GM21576 (cell line): ENCODE data around the gene NUMA1.
A peak's percentile ranks its signal among the peaks of the same experiment; 100 is the strongest.

Experiments used
- ATAC-seq: cut with Tn5 transposase; IDR thresholded peaks from one replicate; pipeline ENCODE4 v1.9.1; 2021; ENCODE audit warnings: mild to moderate bottlenecking, moderate library complexity; ENCODE audit not compliant: unreplicated experiment

The NUMA1 gene

DNA sequence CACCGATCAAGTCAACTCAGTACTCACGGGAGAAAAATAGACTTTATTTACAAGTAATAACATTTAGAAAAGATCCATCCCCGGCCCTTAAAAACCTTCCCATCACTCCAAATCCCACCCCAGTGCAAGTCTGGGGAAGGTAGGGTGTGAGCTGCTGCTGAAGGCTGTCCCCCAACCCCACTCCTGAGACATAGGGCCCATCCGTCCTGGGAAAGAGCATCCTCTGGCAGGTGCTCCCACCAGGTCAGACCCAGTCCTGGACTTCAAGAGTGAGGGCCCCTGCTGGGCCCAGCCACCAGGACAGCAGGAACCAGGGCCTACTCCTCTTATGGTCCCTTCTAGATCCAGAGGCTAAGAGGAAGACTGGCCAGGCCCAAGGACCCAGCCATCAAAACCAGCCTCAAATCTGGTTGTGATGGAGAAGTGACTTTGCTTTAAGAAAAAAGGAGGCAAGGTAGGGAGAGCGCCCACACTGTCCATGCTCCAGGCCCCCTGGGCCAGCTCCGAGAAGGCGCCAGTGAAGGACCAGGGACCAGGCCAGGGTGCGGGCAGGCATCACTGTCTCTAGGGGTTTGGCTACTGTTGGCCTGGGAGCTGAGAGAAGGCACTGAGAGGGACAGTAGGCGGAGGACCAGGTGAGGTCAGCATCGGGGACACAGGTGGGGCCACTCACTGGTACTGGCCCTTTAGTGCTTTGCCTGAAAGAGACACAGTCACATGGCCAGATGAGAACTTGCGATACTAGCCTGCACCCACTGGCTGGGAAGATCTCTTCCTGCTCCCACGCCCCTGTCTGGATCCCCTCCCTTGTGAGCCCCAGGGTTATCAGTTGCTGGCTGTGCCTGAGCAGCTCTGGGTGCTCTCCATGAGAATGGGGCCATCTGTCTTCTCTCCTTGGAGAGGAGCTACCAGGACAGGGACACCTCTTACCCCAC is 77.2 kb downstream of the NUMA1 start:
- no peak for ATAC-seq

DNA sequence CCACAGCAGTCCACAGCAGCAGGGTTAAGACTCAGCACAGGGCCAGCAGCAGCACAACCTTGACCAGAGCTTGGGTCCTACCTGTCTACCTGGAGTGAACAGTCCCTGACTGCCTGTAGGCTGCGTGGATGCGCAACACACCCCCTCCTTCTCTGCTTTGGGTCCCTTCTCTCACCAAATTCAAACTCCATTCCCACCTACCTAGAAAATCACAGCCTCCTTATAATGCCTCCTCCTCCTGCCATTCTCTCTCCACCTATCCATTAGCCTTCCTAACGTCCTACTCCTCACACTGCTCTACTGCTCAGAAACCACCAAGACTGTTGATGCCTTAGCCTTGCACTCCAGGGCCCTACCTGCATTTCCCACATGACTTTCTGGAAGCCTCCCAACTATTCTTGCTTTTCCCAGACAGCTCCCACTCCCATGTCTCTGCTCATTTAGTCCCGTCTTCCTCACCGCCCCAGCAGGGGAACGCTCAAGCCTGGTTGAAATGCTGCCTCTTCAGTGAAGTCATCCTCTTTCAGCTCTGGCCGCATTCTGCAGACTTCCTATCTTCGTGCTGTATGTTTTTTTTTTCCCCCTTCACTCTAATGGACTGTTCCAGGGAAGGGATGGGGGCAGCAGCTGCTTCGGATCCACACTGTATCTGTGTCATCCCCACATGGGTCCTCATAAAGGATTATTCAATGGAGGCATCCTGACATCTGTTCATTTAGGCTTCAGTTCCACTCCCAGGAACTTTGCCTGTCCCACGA is 78.3 kb downstream of the NUMA1 start:
- ATAC-seq: no peak

DNA sequence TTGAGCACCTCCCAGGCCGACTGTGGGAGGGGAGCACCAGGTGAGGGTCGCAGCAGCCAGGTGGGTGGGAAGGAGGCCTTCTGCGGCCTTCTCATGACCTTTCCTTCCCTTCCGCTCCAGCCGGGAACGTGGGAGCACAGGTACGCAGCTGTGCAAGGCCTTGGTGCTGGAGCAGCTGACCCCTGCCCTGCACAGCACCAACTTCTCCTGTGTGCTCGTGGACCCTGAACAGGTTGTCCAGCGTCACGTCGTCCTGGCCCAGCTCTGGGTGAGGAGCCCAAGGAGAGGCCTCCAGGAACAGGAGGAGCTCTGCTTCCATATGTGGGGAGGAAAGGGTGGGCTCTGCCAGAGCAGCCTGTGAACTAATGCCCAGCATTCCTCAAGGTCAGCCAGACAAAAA is 79.1 kb downstream of the NUMA1 start:
- ATAC-seq: no peak

DNA sequence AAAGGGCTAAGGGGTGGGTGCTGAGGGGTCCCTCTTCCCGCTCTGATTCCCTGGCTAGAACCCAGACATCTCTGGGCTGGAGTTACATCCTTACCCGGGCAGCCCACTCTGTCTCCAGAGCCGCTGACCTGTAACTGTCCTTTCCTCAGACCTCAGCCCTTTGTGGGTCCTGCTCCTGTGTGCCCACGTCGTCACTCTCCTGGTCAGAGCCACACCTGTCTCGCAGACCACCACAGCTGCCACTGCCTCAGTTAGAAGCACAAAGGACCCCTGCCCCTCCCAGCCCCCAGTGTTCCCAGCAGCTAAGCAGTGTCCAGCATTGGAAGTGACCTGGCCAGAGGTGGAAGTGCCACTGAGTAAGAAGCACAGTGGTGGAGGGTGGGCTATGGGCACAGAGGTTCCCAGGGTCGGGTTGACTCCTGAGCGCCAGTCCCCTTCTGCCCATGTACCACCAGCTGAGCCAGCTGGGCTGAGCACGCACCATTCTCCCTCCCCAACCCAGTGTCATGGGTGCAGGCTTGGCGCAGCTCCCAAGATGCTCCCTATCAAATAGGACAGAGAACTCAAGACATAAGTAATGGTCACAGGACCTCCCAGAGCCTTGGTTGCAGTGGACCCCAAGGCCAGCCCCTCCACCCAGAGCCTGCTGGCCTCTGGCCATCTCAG is 80.0 kb downstream of the NUMA1 start:
- ATAC-seq: no peak

DNA sequence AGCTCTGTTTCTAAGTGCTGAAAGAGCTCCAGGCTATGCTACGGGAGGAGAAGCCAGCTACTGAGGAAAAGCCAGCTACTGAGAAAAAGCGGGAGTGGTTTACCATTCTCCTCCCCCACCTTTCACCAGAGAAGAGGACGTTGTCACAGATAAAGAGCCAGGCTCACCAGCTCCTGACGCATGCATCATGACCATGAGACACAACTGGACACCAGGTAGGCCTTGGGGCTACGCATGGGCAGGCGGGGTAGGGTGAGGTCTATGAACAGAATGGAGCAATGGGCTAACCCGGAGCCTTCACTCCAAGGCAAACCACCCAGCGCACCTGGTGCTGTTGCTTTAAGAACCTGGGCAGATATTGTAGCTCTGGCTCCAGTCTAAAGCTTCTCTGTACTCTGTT is 80.5 kb downstream of the NUMA1 start:
- no peak for ATAC-seq

DNA sequence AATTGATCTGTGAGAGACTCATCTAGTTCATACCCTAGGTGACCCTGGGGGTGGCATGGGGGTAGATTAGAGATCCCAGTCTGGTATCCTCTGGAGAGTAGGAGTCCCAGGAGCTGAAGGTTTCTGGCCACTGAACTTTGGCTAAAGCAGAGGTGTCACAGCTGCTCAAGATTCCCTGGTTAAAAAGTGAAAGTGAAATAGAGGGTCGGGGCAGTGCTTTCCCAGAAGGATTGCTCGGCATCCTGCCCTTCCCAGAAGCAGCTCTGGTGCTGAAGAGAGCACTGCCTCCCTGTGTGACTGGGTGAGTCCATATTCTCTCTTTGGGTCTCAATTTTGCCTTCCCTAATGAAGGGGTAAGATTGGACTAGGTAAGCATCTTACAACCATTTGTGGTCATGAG is 81.0 kb downstream of the NUMA1 start:
- ATAC-seq: no peak

DNA sequence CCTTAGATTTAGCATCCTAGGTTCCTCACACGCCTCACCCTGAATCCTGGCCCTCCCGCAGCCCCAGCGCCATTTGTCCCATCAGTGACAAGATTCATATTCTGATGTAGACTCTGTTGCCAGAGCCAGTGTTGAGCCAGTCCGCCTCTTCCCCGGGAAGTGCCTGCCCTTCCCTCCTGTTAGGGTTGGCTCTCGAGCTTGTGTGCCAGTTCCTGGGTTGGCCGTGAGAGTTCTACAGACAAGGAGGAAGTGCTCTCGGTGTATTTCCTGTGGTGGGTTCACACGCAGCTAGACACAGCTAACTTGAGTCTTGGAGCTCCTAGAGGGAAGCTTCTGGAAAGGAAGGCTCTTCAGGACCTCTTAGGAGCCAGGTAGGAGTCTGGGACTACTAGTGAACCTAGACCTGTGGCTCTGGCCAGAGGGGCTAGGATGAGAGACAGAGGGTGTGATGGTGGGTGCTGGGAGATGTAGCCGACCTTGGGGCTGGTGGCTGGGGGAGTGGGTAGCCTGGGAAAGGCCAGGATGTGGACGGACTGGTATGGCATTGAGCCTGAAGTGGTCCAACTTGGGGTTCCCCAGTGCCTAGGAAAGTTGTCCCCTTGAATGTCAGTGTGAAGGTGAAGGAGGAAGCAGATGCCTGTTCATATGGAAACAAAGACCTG is 81.6 kb downstream of the NUMA1 start, which contains the start of gene IL18BP:
TSS of gene IL18BP (plus strand) at position 261 of the 662 bp plus-strand sequence. CDS start 1,076 bp downstream, outside the sequence.
- no peak for ATAC-seq

DNA sequence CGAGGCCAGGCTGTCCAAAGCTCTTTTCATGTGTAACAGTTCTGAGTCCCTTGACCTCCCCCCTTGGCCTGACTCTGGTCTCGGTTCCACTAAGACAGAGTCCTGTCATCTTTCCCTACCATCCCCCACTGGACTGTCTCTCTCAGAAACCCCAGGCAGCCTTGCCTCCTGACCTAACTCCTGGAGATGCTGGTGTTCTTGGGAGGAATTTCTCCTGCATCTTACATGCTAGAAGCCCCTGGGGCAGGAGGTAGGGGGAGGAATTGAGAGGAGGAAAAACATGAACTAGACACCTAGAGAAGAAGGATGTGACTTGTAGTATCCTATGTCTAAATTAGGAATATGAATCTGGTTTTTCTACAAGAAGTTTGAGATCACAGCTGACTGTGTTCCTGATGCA is 82.3 kb downstream of the NUMA1 start:
- no peak for ATAC-seq

DNA sequence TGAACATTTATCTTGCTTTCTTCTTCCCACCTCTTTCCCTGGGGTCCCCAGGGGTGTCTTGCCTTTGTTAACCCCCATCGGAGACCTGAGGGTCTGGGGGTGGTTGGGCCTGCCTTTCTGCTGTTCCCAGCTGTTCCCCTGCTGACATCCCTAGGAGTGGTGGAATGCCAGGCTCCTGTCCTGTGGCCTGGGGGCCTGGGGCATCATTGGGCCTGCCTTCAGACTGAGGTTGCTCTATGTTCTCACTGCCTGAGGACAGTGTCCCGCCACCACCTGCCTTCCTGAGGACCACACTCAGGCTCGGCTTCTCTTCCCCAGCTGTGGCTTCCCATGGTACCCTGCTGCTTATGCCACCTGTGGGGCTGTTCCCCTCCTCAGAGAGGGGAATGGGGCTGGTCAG is 82.7 kb downstream of the NUMA1 start:
- ATAC-seq: no peak

DNA sequence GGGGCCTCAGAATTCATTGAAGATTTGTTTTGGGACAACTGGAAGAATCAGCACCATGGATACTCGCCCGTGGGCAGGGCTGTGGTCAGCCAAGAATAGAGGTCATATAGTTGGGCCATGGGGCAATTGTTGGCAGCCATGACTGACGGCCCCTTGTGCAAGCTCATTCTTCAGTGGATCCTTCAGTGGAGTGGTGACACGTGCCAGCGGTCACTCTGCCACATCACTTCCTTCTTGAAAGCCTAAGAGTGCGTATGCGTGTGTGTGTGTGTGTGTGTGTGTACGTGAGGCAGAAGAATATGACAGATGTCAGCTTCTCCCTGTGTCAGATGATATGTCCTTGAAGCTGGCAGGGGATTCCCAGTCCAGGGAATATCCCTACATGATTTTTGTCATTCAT is 83.4 kb downstream of the NUMA1 start:
- ATAC-seq: no peak

DNA sequence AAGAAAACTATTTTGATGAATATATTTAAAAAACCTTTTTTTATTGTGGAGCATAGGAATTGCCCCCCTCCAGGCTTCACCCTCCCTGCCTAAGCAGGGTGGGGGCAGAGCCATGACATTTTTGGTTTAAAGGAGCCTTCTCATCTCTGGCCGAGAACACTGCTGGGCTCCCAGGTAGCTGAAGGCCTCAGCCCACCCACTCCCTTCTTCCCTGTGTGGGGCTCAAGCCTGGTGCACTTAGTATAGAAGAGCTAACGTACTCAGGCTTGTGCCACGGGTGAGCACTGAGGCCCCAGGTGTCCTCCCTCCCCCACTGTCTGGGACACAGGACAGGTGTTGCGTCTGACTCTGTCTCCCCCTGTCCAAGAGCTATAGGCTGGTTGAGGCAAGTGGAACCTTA is 83.8 kb downstream of the NUMA1 start:
- ATAC-seq: no peak

DNA sequence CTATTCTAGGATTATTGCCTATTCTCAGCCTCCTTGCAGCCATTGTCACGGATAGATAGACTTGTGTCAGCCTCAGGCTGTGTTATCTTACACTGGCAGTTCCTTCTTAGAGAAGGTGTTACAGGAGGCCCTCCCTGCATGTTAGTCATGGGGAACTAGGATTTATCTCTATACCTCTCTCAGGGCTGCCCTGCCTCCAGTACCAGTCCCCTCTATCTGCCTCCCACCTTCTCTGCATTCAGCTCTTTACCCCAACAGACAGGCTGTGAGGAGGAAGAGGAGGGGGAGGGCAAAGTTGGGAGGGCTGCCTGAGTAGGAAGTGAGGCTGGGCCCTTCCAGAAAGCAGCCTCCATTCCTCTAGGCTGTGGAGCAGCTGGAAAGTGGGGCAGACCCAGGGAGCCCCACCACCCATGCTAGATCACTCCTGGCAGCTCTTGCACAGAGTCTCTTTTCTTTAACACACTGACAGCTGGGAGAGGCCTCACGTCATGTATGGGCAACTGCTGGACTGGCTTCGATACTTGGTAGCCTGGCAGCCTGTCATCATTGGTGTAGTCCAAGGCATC is 84.5 kb downstream of the NUMA1 start:
- no peak for ATAC-seq

DNA sequence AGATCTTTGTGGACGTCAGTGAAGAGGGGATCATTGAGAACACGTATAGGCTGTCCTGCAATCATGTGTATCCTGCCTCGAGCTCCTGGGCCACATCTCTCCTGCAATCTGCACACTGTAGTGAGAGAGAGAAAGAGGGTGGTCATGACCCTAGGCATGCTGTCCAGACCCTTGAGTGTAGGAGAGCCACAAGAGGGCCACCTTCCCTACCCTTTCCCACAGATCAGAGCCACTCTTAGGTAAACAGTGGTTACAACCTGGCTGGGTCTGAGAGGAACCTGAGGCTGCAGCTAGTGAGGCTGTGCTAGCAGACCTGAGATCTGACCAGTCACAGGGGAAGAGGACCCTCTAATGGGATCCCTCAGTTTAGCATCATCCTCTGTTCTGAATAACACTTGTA is 85.6 kb downstream of the NUMA1 start:
- ATAC-seq: no peak

DNA sequence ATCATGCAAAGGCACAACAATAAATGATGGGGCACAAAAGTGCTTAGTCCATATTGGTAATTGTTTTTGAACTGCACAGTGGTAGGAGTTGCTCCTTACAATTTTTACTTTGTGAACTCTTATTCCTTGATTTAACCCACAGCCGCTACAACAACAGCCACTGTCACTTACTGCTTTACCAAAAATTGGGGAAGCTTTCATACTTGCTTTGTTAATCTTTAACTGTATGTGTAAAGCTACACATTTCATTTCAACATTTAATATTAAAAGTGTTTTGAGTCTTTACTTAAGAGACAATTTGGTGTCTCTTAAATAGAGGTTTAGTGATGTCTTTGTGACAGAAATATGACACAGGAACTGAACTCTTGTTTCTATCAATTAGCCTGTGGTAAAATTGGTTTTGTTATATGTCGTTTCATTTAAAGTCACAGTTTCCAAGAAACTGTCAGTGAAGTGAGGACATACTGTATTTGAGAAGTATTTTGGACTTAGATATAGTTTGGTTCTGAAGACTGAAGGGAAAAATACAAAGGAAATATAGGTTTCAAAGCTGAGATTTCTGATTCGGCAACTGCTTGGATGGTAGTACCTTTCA is 88.1 kb downstream of the NUMA1 start:
- ATAC-seq: no peak

DNA sequence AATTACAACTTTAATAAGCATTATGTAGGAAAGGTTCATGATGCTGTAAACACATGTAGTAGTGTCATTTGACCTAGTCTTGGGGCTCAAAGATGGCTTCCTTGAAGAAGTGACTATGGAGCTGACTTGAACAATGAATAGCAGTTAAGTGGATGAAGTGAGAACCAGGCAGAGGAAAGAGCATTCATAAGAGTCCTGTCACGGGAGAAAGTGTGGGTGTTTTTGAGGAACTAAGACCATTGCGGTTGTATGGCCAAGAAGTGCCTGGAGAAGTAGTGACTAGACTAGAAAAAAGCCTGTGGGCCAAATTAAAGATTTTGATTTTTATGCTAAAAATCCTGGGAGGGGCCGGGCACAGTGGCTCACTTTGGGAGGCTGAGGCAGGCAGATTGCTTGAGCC is 88.8 kb downstream of the NUMA1 start:
- peak; percentile 69 for ATAC-seq

DNA sequence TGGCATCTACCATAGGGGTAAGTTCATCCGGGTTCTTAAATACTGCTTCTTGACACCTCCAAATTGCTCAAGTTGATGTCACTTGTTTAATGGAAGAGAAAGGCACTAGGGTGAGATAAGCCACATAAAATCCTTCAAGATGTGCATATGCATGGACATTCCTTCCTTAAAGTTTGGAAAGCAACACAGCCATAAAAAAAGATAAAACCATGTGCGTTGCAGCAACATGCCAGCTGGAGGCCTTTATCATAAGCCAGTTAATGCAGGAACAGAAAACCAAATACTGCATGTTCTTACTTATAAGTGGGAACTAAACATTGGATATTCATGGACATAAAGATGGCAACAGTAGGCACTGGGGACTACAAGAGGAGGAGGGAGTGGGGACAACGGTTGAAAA is 89.6 kb downstream of the NUMA1 start:
- ATAC-seq: no peak

DNA sequence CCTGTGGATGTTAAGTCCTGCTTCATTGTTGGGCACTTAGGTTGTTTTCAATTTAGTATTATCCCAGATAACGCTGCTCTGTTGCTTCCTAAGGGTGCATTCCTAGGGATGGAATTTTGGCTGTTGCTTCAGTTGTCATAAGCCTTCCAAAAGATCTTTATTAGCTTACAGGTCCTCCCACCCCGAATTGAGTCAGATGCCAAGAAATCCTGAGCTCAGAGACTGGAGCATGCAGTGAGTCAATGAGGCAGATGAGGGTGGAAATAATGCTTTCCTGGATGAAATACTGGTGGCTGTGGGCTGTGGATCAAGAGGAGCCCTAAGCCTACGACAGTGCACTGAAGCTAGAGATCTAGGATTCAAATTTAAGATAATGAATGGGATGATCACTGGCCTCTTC is 92.3 kb downstream of the NUMA1 start:
- no peak for ATAC-seq

DNA sequence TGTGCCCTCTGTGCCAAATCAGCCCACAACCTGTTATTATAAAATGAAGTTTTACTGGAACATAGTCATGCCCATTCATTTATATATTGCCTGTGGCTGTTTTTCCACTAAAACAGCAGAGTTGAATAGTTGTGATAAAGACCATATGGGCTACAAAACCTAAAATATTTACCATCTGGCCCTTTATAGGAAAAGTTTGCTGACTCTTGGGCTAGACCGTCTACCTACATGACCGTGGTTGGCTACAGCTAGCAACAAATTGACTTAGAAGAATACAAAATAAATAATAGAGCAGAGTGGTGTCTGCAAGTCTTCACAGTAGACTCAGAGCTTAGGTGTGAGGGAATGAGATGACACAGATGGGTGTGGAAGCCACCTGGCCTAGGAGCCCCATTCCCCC is 92.8 kb downstream of the NUMA1 start:
- ATAC-seq: no peak

DNA sequence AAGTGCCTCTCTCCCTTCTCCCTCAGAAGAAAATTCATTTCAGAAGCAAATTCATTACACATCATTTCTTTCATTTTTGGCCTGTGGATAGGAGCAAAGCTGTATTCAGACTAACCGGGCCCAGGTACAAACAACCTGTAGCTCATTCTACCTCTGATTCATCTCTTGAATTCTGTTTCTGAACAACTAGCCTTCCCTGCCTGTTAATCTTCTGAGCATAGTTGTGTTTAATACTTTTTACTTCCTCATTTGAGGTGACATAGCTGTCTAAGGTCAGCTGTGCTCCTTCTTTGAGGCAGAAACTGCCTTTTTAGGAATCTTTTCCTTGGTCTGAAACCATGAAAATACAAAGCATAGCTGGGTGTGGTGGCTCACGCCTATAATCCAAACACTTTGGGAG is 94.2 kb downstream of the NUMA1 start:
- ATAC-seq: no peak

DNA sequence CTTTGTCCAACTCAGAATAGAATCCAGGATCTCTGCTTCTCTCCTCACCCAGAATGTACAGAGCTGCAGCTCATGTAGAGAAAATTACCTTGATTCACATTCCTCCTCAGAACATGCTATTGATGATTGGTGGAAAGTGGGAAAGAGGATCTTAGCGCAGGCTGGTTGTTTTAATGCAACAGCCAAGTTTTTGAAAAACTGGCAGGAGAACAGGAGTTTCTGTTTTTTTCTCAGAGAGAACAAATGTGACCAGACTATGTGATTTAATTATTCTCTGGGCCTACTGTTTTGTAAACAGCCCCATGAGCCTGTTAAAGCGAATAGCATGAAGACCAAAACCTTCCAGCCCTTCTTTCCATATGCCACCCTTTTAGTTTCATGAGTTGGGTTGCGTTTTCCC is 100.7 kb downstream of the NUMA1 start:
- ATAC-seq: no peak
